ENCODE measurements around the gene IDI2. TPM values are rescaled to one million over a fixed set of nuclear protein-coding genes. Genes with fewer than 3 reads are reported as not detected.

Gene IDI2
- total RNA-seq, 1 donor, result not detected

DNA sequence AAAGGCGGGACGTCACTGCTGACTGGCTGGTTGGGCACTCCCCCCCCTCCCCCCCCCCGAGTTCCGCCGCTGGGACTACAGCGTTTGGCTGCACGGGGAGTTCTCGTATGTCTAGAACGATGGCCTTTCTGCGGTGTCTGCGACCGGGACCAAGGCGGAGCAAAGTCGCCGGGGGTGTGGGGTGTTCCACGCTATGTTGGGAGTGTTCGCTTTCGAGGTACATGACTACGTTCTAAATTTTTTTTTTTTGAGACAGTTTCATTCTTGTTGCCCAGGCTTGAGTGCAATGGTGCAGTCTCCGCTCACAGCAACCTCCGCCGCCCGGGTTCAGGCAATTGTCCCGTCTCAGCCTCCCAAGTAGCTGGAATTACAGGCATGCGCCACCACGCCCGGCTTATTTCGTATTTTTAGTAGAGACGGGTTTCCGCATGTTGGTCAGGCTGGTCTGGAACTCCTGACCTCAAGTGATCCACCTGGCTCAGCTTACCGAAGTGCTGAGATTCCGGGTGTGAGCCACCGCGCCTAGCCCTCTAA, 23.8 kb upstream of the IDI2 start:
- Histone ChIP-seq H3K9me3 (ENCODE audit: low read depth, low read length) (no peaks in the 10 kb centered on the region), H3K4me1 (ENCODE audit: insufficient read depth, low read length) (peaks cover 16% of the 10 kb centered on the region), H3K4me3 (ENCODE audit: insufficient read depth, low read length) (peak overlapping the region; percentile 95), H2AFZ (ENCODE audit: low read length) (peak overlapping the region; percentile 80), H3K79me2 (ENCODE audit: insufficient read depth, low read length) (peaks cover 74% of the 10 kb centered on the region), H3K4me2 (ENCODE audit: insufficient read depth, low read length) (peak overlapping the region; percentile 99), H3K27ac (ENCODE audit: low read depth, low read length) (peak overlapping the region; percentile 97), H3K27me3 (ENCODE audit: insufficient read depth, low read length) (no peaks in the 10 kb centered on the region), H4K20me1 (ENCODE audit: insufficient read depth, low read length) (peaks cover 27% of the 10 kb centered on the region), H3K36me3 (ENCODE audit: insufficient read depth, low read length) (peaks cover 7% of the 10 kb centered on the region)
- TF ChIP-seq, protein P1, sequence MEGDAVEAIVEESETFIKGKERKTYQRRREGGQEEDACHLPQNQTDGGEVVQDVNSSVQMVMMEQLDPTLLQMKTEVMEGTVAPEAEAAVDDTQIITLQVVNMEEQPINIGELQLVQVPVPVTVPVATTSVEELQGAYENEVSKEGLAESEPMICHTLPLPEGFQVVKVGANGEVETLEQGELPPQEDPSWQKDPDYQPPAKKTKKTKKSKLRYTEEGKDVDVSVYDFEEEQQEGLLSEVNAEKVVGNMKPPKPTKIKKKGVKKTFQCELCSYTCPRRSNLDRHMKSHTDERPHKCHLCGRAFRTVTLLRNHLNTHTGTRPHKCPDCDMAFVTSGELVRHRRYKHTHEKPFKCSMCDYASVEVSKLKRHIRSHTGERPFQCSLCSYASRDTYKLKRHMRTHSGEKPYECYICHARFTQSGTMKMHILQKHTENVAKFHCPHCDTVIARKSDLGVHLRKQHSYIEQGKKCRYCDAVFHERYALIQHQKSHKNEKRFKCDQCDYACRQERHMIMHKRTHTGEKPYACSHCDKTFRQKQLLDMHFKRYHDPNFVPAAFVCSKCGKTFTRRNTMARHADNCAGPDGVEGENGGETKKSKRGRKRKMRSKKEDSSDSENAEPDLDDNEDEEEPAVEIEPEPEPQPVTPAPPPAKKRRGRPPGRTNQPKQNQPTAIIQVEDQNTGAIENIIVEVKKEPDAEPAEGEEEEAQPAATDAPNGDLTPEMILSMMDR (IDR thresholded peaks at IDR 0.05; ENCODE audit: extremely low read depth, low read depth, low read length), result no peak
- no peak for DNase-seq (ENCODE audit: insufficient read length, low spot score, missing footprints)

DNA sequence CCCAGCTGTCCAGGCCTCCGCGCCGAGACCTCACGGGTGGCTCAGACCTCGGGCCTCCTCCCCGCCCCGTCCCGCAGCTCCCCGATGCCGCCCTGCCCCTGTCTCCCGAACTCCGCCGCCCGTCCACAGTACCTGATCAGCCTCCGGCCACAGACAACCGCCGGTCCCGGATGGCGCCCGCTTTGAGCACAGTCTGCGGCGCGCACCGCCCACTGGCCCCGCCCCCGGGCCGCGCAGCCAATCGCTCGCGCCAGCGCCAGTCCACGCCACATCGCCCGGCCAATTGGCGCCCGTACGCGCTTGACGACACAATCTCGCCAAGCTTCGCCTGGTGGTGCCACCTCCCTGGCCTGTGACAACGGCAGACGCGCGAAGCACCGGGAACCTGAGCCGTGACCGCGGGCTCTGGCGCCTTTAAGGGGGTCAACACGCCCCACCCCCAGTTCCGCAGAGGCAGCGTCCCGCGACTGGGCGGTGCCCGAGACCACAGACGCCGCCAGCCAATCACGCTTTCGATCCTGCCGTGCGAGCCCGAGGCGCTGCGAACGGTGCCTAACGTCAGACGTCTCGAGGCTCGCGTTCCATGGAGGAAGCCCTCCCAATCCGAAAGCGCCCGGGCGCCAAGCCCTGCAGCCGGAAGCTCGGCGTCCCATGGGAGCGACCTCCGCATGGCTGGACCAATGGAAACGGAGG, 23.2 kb upstream of the IDI2 start, which contains the start of gene IDI1:
IDI1 (minus strand) TSS at position 388 of the 693 bp plus-strand sequence; CDS start at position 272, 116 bp downstream.
- Histone ChIP-seq H2AFZ (ENCODE audit: low read length) (peak within 1 kb of the TSS; percentile 83), H3K36me3 (ENCODE audit: insufficient read depth, low read length) (peaks cover 7% of the 10 kb centered on the region), H3K27me3 (ENCODE audit: insufficient read depth, low read length) (no peaks in the 10 kb centered on the region), H3K4me2 (ENCODE audit: insufficient read depth, low read length) (peak within 1 kb of the TSS; percentile 99), H3K27ac (ENCODE audit: low read depth, low read length) (peak within 1 kb of the TSS; percentile 97), H3K4me1 (ENCODE audit: insufficient read depth, low read length) (peaks cover 14% of the 10 kb centered on the region), H4K20me1 (ENCODE audit: insufficient read depth, low read length) (peaks cover 27% of the 10 kb centered on the region), H3K4me3 (ENCODE audit: insufficient read depth, low read length) (peak within 1 kb of the TSS; percentile 95), H3K9me3 (ENCODE audit: low read depth, low read length) (no peaks in the 10 kb centered on the region), H3K79me2 (ENCODE audit: insufficient read depth, low read length) (peaks cover 74% of the 10 kb centered on the region)
- peak; percentile 98 for DNase-seq (ENCODE audit: insufficient read length, low spot score, missing footprints)
- TF ChIP-seq, protein P1 (IDR thresholded peaks at IDR 0.05; ENCODE audit: extremely low read depth, low read depth, low read length), result no peak

DNA sequence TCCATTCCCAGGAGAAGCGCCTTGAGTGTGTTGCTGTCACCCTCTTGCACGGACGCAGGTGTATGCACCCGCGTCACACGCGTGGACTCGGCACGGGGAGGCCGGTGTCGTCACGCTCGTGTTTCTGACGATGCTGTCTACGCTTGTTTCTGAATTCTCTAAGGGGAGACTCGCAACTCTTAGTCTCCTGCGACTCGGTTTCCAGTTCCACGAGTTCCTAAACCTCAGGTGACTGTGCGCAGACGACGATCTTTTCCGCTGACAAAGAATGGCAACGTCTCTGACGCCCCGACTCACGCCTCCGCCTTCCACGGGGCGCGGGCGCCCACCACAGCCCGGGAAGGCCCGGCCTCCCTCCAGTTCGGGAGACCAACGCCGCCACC, 22.7 kb upstream of the IDI2 start:
- TF ChIP-seq, protein P1 (IDR thresholded peaks at IDR 0.05; ENCODE audit: extremely low read depth, low read depth, low read length), result no peak
- Histone ChIP-seq H3K4me3 (ENCODE audit: insufficient read depth, low read length) (peak overlapping the region; percentile 95), H3K27ac (ENCODE audit: low read depth, low read length) (peak overlapping the region; percentile 97), H3K9me3 (ENCODE audit: low read depth, low read length) (no peaks in the 10 kb centered on the region), H3K4me1 (ENCODE audit: insufficient read depth, low read length) (peaks cover 14% of the 10 kb centered on the region), H4K20me1 (ENCODE audit: insufficient read depth, low read length) (peaks cover 27% of the 10 kb centered on the region), H2AFZ (ENCODE audit: low read length) (peak overlapping the region; percentile 62), H3K27me3 (ENCODE audit: insufficient read depth, low read length) (no peaks in the 10 kb centered on the region), H3K4me2 (ENCODE audit: insufficient read depth, low read length) (peak overlapping the region; percentile 99), H3K79me2 (ENCODE audit: insufficient read depth, low read length) (peaks cover 74% of the 10 kb centered on the region), H3K36me3 (ENCODE audit: insufficient read depth, low read length) (peaks cover 9% of the 10 kb centered on the region)
- DNase-seq (ENCODE audit: insufficient read length, low spot score, missing footprints), result peak; percentile 88

DNA sequence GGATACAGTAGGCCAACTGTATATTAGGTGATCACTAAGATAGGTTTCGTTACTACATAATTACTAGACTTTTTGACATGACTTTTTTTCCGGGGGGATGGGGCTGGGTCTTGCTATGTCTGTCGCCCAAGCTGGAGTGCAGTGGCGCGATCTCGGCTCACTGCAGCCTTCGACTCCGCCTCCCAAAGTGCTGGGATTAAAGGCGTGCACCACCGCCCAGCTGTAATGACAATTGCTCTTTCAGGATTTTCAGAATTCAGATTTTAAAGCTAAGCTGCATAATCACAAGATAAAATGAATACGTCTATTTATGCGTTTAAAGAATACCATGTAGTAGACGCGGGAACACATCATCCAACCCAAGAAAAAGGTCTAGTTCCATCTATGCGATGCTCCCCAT, 22.3 kb upstream of the IDI2 start:
- Histone ChIP-seq H3K79me2 (ENCODE audit: insufficient read depth, low read length) (peaks cover 74% of the 10 kb centered on the region), H3K4me2 (ENCODE audit: insufficient read depth, low read length) (peak overlapping the region; percentile 99), H3K36me3 (ENCODE audit: insufficient read depth, low read length) (peaks cover 13% of the 10 kb centered on the region), H3K27me3 (ENCODE audit: insufficient read depth, low read length) (no peaks in the 10 kb centered on the region), H3K4me1 (ENCODE audit: insufficient read depth, low read length) (peaks cover 14% of the 10 kb centered on the region), H2AFZ (ENCODE audit: low read length) (peak overlapping the region; percentile 62), H4K20me1 (ENCODE audit: insufficient read depth, low read length) (peaks cover 27% of the 10 kb centered on the region), H3K4me3 (ENCODE audit: insufficient read depth, low read length) (peak overlapping the region; percentile 95), H3K27ac (ENCODE audit: low read depth, low read length) (peak overlapping the region; percentile 97), H3K9me3 (ENCODE audit: low read depth, low read length) (no peaks in the 10 kb centered on the region)
- TF ChIP-seq, protein P1 (IDR thresholded peaks at IDR 0.05; ENCODE audit: extremely low read depth, low read depth, low read length), result no peak
- DNase-seq (ENCODE audit: insufficient read length, low spot score, missing footprints), result no peak
